Parathyroid adenoma (tissue), 2 donors: ENCODE data around the gene ADAMTSL4.

ENCODE experiments used
- H2AFZ ChIP-seq: fragments of 300-600 bp; sonication (generic); one replicate; pipeline ENCODE4 v1.7.0; 2017; ENCODE audit warnings: antibody characterized with exemption, mild to moderate bottlenecking
- H3K27ac ChIP-seq: fragments of 300-600 bp; sonication (generic); one replicate; pipeline ENCODE4 v1.7.0; 2017
- H3K27me3 ChIP-seq: fragments of 300-600 bp; sonication (generic); one replicate; pipeline ENCODE4 v1.7.0; 2017; ENCODE audit warnings: low read length; ENCODE audit not compliant: control insufficient read depth, insufficient read depth
- H3K36me3 ChIP-seq: fragments of 300-600 bp; sonication (generic); one replicate; pipeline ENCODE4 v1.7.0; 2017; ENCODE audit warnings: low read length; ENCODE audit not compliant: control insufficient read depth, insufficient read depth
- H3K4me1 ChIP-seq: fragments of 300-600 bp; sonication (generic); one replicate; pipeline ENCODE4 v1.7.0; 2017; ENCODE audit warnings: control low read depth
- H3K4me2 ChIP-seq: fragments of 300-600 bp; sonication (generic); one replicate; pipeline ENCODE4 v1.7.0; 2017; ENCODE audit warnings: low read length
- H3K4me3 ChIP-seq: fragments of 300-600 bp; sonication (generic); one replicate; pipeline ENCODE4 v1.7.0; 2017; ENCODE audit warnings: low read depth, low read length
- H3K79me2 ChIP-seq: fragments of 300-600 bp; sonication (generic); one replicate; pipeline ENCODE4 v1.7.0; 2017; ENCODE audit warnings: control low read depth
- H3K9ac ChIP-seq: fragments of 300-600 bp; sonication (generic); one replicate; pipeline ENCODE4 v1.7.0; 2017; ENCODE audit warnings: mild to moderate bottlenecking
- H3K9me3 ChIP-seq: fragments of 300-600 bp; sonication (generic); one replicate; pipeline ENCODE4 v1.7.0; 2017; ENCODE audit warnings: low read length; ENCODE audit not compliant: control insufficient read depth
- CTCF ChIP-seq: fragments of 300-600 bp; sonication (generic); IDR thresholded peaks from one replicate; pipeline ENCODE4 v1.7.0; 2017; ENCODE audit warnings: antibody characterized with exemption, mild to moderate bottlenecking
- donor health status: primary hyperparathyroidism.

ADAMTSL4 gene

DNA sequence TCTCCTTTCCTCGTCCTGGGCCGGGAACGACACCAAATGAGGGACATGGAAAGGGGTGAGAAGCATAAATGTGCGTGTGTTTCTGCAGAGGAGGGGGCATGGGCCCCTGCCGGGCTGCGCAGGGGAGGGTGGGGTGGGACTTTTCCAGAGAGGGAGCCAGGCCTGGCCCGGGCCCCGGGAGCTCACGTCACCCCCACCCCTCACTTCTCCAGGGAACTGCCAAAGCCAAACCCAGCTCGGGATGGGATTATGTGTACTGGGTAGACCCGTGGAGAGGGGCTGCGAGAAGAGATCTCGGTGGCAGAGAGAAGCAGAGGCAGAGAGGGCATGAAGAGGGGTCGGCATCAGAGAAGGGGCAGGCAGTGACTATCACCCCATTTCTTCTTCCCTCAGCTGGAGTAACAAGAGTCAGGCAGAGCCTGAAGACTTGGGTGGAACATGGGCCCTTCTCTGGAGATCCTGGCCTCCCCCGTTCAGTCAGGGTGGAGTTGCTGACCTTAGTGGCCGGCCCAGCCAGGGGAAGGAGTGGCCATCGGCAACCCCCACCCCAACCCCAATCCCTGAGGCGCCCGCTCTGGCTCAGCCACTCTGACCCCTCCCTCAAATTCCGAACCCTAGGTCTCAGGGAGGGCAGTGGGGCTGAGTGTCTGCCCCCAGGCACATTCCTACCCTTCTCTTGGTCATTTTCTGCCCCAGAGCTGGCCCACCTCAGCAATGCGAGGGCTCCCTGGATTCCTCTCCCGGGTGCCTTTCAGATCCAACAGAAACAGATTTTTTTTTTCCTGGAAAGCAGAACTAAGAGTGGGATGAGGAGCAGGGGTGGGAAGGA is 1.2 kb downstream of the ADAMTSL4 start:
- Histone ChIP-seq H3K27ac (no peak overlapping the region), H3K27me3 (no peaks in the 10 kb centered on the region), H3K9me3 (no peaks in the 10 kb centered on the region), H3K4me1 (no peaks in the 10 kb centered on the region), H3K36me3 (no peaks in the 10 kb centered on the region), H3K4me2 (no peak overlapping the region), H3K4me3 (no peak overlapping the region), H3K9ac (no peak overlapping the region), H2AFZ (no peak overlapping the region), H3K79me2 (no peaks in the 10 kb centered on the region)
- TF ChIP-seq CTCF = no peak

- Histone ChIP-seq H3K4me1 (no peaks in the 10 kb centered on the region), H3K79me2 (no peaks in the 10 kb centered on the region), H3K4me3 (no peak overlapping the region), H3K27ac (no peak overlapping the region), H3K9ac (no peak overlapping the region), H3K9me3 (no peaks in the 10 kb centered on the region), H3K27me3 (no peaks in the 10 kb centered on the region), H2AFZ (no peak overlapping the region), H3K36me3 (no peaks in the 10 kb centered on the region), H3K4me2 (no peak overlapping the region)
- no peak for TF ChIP-seq CTCF
Observed at GRCh38 chr1:150551051-150551783, 2.0 kb downstream of the ADAMTSL4 start.

DNA sequence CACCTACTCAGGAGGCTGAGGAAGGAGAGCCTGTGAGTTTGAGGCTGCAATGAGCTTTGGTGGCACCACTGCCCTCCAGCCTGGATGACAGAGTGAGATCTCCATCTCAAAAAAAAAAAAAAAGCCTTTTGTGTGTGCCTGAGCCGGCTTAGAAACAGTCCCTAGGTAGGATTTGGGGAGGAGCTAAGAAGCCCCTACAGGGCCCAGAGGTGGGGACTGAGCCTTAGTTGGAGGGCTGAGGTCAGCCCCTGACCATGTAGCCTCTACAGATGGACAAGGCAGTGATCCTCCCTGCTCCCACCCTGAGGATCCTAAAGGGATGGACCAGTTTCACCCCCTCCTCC is 2.5 kb downstream of the ADAMTSL4 start:
- no peaks in the 10 kb centered on the region for H3K36me3 ChIP-seq
- H3K27me3 ChIP-seq = no peaks in the 10 kb centered on the region
- no peak overlapping the region for H3K4me2 ChIP-seq
- no peaks in the 10 kb centered on the region for H3K4me1 ChIP-seq
- H3K79me2 ChIP-seq = no peaks in the 10 kb centered on the region
- H2AFZ ChIP-seq = no peak overlapping the region
- no peak overlapping the region for H3K4me3 ChIP-seq
- no peak for TF ChIP-seq CTCF
- H3K9me3 ChIP-seq = no peaks in the 10 kb centered on the region
- H3K9ac ChIP-seq = no peak overlapping the region
- peak overlapping the region; percentile 36 for H3K27ac ChIP-seq

DNA sequence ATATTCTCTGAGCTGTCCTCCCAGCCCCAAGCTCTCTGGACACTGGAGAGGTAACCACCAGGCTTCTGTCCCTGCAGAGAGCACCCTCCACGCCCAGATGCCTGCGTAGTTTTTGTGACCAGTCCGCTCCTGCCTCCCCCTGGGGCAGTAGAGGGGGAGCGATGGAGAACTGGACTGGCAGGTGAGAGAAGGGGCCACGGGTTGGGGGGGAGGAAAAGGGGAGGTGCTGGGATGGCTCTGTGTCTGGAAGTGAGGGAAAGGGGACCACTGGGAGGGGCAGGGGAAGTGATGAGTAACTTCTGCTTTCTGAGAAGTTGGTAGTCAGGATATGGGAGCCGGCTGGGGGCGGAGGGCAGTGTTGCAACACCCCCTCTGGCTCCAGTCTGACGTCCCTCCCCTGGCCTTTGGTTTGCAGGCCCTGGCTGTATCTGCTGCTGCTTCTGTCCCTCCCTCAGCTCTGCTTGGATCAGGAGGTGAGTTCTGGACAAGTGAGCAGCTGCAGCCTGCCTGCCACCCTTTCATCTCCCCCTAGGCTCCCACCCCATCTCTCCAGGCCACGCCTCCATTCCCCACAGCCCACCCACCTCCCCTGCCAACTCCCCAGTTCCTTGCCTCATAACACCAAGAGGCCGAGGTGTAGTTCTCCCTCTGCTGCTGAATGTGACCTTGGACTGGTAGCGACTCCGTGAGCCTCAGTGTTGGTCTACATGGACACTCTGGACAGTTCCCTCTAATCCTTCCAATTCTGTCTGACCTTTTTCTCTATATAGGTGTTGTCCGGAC is 3.1 kb downstream of the ADAMTSL4 start:
- Histone ChIP-seq H3K4me2 (no peak overlapping the region), H3K27me3 (no peaks in the 10 kb centered on the region), H3K79me2 (no peaks in the 10 kb centered on the region), H3K4me3 (no peak overlapping the region), H2AFZ (no peak overlapping the region), H3K36me3 (no peaks in the 10 kb centered on the region), H3K4me1 (no peaks in the 10 kb centered on the region), H3K9me3 (no peaks in the 10 kb centered on the region), H3K9ac (no peak overlapping the region), H3K27ac (peak overlapping the region; percentile 36)
- no peak for TF ChIP-seq CTCF
